Uterus (tissue), 2 donors: ENCODE measurements around the gene TMEM98.

Source experiments
- POLR2A ChIP-seq, 2 donors: fragments of 450-650 bp; IDR thresholded peaks; one replicate each; pipeline ENCODE4 v1.6.1; 2016; ENCODE audit warnings: antibody characterized with exemption in 2 of 2, mild to moderate bottlenecking in 1 of 2, moderate library complexity in 1 of 2
- TF ChIP-seq, protein P1 (sequence below), 4 experiments: fragments of 200-600 bp in 2 of 4; fragments of 450-650 bp in 2 of 4; sonication (generic) in 2 of 4; IDR thresholded peaks; one replicate each; pipeline ENCODE4 v1.5.1; 2016 to 2019; ENCODE audit warnings: antibody characterized with exemption in 4 of 4, mild to moderate bottlenecking in 2 of 4, moderate library complexity in 1 of 4

DNA sequence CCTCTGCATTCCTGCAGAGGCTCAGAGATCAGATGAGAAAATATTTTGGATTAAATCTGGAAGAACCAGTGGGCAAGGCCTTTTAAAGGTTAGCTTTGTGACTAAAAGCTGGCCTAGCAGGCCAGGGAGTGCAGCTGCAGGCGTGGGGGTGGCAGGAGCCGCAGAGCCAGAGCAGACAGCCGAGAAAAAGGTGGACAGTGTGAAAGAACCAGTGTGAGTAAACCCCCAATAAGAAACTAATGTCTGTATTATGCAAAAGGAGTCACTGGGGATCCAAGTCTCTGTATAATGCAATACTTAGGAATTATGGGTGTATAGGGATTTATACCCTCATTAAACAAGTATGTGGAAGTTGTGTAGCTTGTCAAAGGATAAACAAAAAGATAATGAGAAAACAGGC is 42.3 kb downstream of the TMEM98 start:
- no peak for TF ChIP-seq POLR2A (IDR thresholded peaks at IDR 0.05)
- TF ChIP-seq, protein P1, sequence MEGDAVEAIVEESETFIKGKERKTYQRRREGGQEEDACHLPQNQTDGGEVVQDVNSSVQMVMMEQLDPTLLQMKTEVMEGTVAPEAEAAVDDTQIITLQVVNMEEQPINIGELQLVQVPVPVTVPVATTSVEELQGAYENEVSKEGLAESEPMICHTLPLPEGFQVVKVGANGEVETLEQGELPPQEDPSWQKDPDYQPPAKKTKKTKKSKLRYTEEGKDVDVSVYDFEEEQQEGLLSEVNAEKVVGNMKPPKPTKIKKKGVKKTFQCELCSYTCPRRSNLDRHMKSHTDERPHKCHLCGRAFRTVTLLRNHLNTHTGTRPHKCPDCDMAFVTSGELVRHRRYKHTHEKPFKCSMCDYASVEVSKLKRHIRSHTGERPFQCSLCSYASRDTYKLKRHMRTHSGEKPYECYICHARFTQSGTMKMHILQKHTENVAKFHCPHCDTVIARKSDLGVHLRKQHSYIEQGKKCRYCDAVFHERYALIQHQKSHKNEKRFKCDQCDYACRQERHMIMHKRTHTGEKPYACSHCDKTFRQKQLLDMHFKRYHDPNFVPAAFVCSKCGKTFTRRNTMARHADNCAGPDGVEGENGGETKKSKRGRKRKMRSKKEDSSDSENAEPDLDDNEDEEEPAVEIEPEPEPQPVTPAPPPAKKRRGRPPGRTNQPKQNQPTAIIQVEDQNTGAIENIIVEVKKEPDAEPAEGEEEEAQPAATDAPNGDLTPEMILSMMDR (IDR thresholded peaks at IDR 0.05): no peak
